Upper lobe of left lung (tissue), 6 donors: ENCODE measurements around the gene FAM120AOS. TPM values are rescaled to one million over a fixed set of nuclear protein-coding genes. Genes with fewer than 3 reads are reported as not detected.
"Not testable (repeated sequence)": the region's sequence is repeated elsewhere in the genome, so short reads cannot be mapped to it uniquely, and the experiment has no call there.

Experiments
- ATAC-seq, 2 donors: fragments of 200-7000 bp; cut with Tn5 transposase; one replicate each; pipeline ENCODE4 v1.9.1; 2022; ENCODE audit warnings: mild to moderate bottlenecking in 2 of 2, moderate library complexity in 2 of 2; ENCODE audit not compliant: low FRiP score in 2 of 2
- DNase-seq, 2 donors: peaks; one replicate each; pipeline ENCODE4 v3.0.0-alpha.2; 2019 to 2020
- H3K27ac ChIP-seq, 4 donors: fragments of 200-600 bp; sonication (generic); one replicate each; pipeline ENCODE4 v1.5.1; 2016 to 2019
- H3K27me3 ChIP-seq, 4 donors: fragments of 200-600 bp; sonication (generic); one replicate each; pipeline ENCODE4 v1.5.1; 2017 to 2019
- H3K36me3 ChIP-seq, 4 donors: fragments of 200-600 bp; sonication (generic); one replicate each; pipeline ENCODE4 v1.5.1; 2016 to 2019
- H3K4me1 ChIP-seq, 4 donors: fragments of 200-600 bp; sonication (generic); one replicate each; pipeline ENCODE4 v1.5.1; 2018 to 2019
- H3K4me3 ChIP-seq, 4 donors: fragments of 200-600 bp; sonication (generic); one replicate each; pipeline ENCODE4 v1.5.1; 2017 to 2019; ENCODE audit warnings: mild to moderate bottlenecking in 2 of 4, moderate library complexity in 1 of 4
- H3K9me3 ChIP-seq, 4 donors: fragments of 200-600 bp; sonication (generic); one replicate each; pipeline ENCODE4 v1.5.1; 2018 to 2019
- CTCF ChIP-seq, 6 experiments: fragments of 450-650 bp in 4 of 6; fragments of 200-600 bp in 2 of 6; sonication (generic) in 2 of 6; IDR thresholded peaks; one replicate each; pipeline ENCODE4 v1.5.1; 2016 to 2019; ENCODE audit warnings: antibody characterized with exemption in 6 of 6
- EP300 ChIP-seq, 4 donors: sonication (generic); formaldehyde crosslinking; IDR thresholded peaks; one replicate each; pipeline ENCODE4 v1.5.1; 2017; ENCODE audit warnings: antibody characterized with exemption in 4 of 4, control low read depth in 2 of 4
- POLR2A ChIP-seq, 4 donors: fragments of 450-650 bp; IDR thresholded peaks; one replicate each; pipeline ENCODE4 v1.5.1; 2016 to 2017; ENCODE audit warnings: antibody characterized with exemption in 4 of 4, mild to moderate bottlenecking in 2 of 4
- POLR2AphosphoS5 ChIP-seq, 2 donors: sonication (generic); formaldehyde crosslinking; IDR thresholded peaks; one replicate each; pipeline ENCODE4 v1.5.1; 2017; ENCODE audit warnings: antibody characterized with exemption in 2 of 2
- WGBS, 2 donors: methylation state at CpG; one replicate each; pipeline ENCODE4 v1.1.5; 2017 to 2018; 5-methylcytosine and 5-hydroxymethylcytosine counted together
- total RNA-seq, 6 donors: library from RNA; depleted of rRNA in 4 of 6; stranded (reverse); fragments of >200 nt in 4 of 6; gene quantifications; one replicate each; pipeline versions ENCODE4 v1.1.0 to v1.2.1, GENCODE V29; 2016 to 2021
- donor health status: DM: no; HTN: no; CAD: no; lungs with moderate emphysema.
- donor health status: DM: no; HTN: yes; CAD: no; lungs with severe emphysema.

The FAM120AOS gene
- total RNA-seq, 6 donors from 2014 or later, result 34.5 to 62.8 (median 47.9) TPM

DNA sequence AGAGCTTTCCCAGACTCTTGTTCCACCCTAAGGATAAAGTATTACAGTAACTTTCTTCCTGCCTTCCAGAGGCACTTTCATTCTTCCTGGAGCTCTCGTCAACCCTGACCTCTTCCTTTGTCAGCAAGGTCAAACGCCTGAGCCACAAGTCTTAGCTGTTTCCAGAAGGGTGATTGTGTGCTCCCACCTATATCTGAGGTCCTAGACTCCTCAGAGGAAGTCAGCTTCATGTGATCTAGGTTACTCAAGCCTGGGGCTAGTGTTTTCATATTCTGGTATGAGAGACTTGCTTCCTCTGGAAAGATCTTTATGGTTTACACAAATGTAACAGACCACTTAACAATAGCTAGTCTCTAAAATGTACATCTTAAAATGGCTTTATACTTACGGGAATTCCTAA is 7.3 kb downstream of the FAM120AOS start:
- no peaks in the 10 kb centered on the region for H3K9me3 ChIP-seq
- 67 to 81% methylated on average over 3 of the region's 3 CpGs for WGBS, 2 donors
- H3K27ac ChIP-seq, result no peak overlapping the region
- peaks cover 8 to 39% (median 29%) of the 10 kb centered on the region in 4 donors for H3K36me3 ChIP-seq
- no peak for ATAC-seq
- no peak for DNase-seq
- TF ChIP-seq POLR2AphosphoS5 (IDR thresholded peaks at IDR 0.05) (no peak), POLR2A (IDR thresholded peaks at IDR 0.05) (no peak), EP300 (IDR thresholded peaks at IDR 0.05) (no peak), CTCF (IDR thresholded peaks at IDR 0.05) (no peak)
- peaks cover 11 to 15% (median 13%) of the 10 kb centered on the region in 4 donors for H3K4me1 ChIP-seq
- H3K4me3 ChIP-seq, result no peak overlapping the region
- no peaks in the 10 kb centered on the region for H3K27me3 ChIP-seq

DNA sequence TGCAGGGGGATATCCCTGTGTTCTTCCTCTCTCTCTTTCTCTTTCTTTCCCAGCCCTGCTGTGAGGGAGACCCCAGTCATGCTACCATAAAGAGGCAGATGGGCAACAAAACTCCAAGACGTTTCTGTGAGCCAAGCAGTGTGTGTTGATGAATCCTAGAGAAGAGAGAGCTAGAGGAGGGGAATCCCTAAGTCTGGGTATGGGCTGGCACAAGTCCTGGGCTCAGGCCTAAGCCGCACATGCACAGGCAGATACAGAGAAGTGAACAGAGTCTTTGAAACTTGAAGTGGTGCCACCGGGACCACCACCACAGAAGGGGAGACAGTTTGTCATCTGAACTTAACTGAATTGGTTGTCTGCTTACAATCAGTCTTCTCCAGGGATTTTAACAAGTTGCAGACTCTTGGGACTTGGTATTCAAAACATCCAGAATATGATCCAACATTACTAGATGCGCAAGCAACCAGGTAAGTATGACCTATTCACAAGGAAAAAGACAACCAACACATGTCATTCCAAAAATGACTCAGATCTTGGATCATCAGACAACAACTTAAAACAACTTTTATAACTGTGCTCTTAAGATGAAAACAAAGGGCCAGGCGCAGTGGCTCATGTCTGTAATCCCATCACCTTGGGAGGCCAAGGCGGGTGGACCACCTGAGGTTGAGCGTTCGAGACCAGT is 12.3 kb downstream of the FAM120AOS start:
- Histone ChIP-seq H3K4me3 (no peak overlapping the region), H3K36me3 (peaks cover 0 to 5% (median 3%) of the 10 kb centered on the region in 4 donors), H3K9me3 (no peaks in the 10 kb centered on the region), H3K27me3 (no peaks in the 10 kb centered on the region), H3K4me1 (no peaks in the 10 kb centered on the region), H3K27ac (no peak overlapping the region)
- 88 to 94% methylated on average over 8 of the region's 8 CpGs for WGBS, 2 donors
- ATAC-seq (no peak), DNase-seq (no peak)
- TF ChIP-seq EP300 (IDR thresholded peaks at IDR 0.05) (no peak), POLR2A (IDR thresholded peaks at IDR 0.05) (no peak), POLR2AphosphoS5 (IDR thresholded peaks at IDR 0.05) (no peak), CTCF (IDR thresholded peaks at IDR 0.05) (no peak)

- ATAC-seq, H3K27ac ChIP-seq, H3K4me3 ChIP-seq, H3K27me3 ChIP-seq, DNase-seq, H3K9me3 ChIP-seq, H3K4me1 ChIP-seq, H3K36me3 ChIP-seq: not testable (repeated sequence)
- 87 to 93% methylated on average over 6 of the region's 6 CpGs for WGBS, 2 donors
Measured at GRCh38 chr9:93439301-93439700, 14.1 kb downstream of the FAM120AOS start.

- ATAC-seq, result no peak
- TF ChIP-seq POLR2A (IDR thresholded peaks at IDR 0.05) (no peak), POLR2AphosphoS5 (IDR thresholded peaks at IDR 0.05) (no peak), EP300 (IDR thresholded peaks at IDR 0.05) (no peak), CTCF (IDR thresholded peaks at IDR 0.05) (no peak)
- H3K27ac ChIP-seq, result no peak overlapping the region
Measured at GRCh38 chr9:93437996-93438395, 15.4 kb downstream of the FAM120AOS start.

GRCh38 chr9:93436655-93437407 is 16.6 kb downstream of the FAM120AOS start:
- no peaks in the 10 kb centered on the region for H3K4me1 ChIP-seq
- no peak overlapping the region for H3K4me3 ChIP-seq
- 93 to 95% methylated on average over 7 of the region's 7 CpGs for WGBS, 2 donors
- no peak for TF ChIP-seq CTCF (IDR thresholded peaks at IDR 0.05)
- TF ChIP-seq POLR2A (IDR thresholded peaks at IDR 0.05), result no peak
- no peak for TF ChIP-seq EP300 (IDR thresholded peaks at IDR 0.05)
- no peak for TF ChIP-seq POLR2AphosphoS5 (IDR thresholded peaks at IDR 0.05)
- DNase-seq, result no peak
- H3K27ac ChIP-seq, result no peak overlapping the region
- H3K9me3 ChIP-seq, result no peaks in the 10 kb centered on the region
- ATAC-seq, result no peak
- H3K36me3 ChIP-seq, result no peaks in the 10 kb centered on the region
- no peaks in the 10 kb centered on the region for H3K27me3 ChIP-seq

More at GRCh38 chr9:93437996-93438395, 15.4 kb downstream of the FAM120AOS start:
- Histone ChIP-seq H3K4me3 (no peak overlapping the region), H3K36me3 (no peaks in the 10 kb centered on the region), H3K9me3 (no peaks in the 10 kb centered on the region), H3K27me3 (no peaks in the 10 kb centered on the region), H3K4me1 (no peaks in the 10 kb centered on the region)
- no peak for DNase-seq
- WGBS, 2 donors, result 89 to 90% methylated on average over 2 of the region's 2 CpGs
